NCI-H1105 (cell line): Measurements from ENCODE around the gene SPECC1L.
"Not testable (repeated sequence)": the region's sequence is repeated elsewhere in the genome, so short reads cannot be mapped to it uniquely, and the experiment has no call there.

ENCODE experiments used
- DNase-seq: peaks from one replicate; lab custom pipeline; 2025; lab: John Stamatoyannopoulos, UW

SPECC1L gene

DNA sequence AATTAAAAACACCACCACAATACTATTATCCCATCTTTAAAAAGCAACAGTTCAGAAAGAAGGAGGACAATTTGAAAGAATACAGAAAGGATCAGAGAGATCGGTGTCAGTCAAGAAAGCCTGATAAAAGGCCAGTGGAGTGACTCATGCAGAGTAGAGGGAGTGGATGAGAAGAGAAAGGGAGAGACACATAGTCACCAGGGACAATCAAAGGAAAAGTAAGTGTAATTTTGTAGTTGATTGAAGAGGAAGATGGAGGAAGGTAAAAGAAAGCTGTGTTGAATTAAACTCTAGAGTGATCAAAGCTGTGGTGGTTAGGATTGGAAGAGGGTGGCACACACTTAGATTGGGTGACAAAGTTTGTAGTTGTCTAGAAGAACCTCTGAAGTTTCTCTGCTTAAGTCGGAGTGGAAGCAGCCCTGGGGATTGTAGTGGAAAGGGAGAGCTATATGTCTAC, 14.1 kb downstream of the SPECC1L start:
- DNase-seq = no peak

DNA sequence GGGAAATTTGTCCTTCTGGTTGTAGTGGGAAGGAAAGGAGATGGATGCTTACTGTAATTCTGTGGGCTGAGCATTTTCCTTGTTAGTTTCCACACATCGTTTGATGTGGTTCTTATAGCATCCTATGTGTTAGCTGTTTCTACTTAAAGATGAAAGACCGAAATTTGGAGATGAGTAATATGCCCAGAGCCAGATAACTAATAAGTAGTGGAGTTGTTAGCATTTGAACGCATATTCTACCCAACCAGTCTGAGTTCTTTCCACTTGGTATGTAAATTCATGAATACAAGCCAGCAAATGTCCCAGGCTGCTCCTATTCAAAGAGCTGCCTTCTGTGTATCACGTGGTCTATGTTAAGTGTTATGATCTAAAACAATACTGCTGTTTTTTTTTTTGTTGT, 14.6 kb downstream of the SPECC1L start:
- DNase-seq = no peak

DNA sequence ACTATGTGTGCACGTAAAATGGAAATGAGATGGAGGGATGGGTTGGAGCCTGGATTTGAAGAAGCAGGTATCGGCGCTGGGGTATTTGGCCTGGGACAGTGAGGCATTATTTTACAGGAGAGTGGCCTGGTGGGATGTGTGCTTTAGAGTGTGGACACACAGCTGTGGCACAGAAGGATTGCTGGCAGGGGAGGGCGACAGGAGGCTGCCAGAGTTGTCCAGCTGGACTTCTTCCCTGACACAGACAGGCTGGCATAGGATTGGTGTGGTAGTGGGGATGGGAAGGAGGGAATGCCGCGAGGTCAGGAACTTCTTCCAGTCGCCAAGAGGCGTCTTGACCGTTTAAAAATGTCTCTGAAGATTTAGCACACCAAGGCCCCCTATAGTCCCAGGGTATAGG, 16.6 kb downstream of the SPECC1L start:
- DNase-seq = not testable (repeated sequence)

DNA sequence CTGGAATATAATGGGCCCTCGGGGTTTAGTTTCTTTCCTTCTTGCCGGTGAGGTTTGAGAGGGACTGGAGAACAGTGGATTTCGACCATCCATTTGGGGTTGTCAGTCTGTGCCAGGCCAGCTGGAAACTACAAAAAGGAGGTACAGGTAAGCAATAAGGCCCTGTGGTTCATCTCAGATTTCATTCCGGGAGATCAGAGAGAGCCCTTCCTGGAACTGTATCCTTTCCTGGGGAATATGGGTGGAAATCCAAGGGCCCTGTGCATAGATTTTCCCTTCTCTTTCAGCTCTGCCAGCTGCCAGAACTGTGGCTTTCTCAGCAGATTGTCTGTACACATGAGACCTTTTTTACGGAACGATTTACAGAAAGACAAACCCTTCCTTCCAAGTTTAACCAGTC, 17.2 kb downstream of the SPECC1L start:
- DNase-seq = not testable (repeated sequence)

DNA sequence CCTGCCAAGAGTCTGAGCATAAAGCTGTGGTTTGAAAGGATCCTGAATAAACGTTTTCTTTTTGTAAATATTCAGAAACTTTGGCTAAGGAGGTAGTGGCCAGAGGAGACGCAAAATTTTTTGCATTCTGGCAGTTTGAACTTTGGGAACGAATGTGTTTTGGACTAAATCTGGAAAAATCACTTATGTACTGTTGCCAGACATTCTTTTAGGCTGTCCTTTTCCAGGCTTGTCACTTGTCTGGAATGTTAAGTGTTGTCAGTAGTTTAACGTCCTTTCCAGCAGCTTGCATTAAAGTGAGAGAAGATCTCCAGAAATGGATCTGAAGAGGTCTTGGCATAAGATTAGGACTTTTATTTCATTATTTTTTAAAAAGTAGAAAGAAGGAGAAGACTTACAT, 18.5 kb downstream of the SPECC1L start:
- no peak for DNase-seq

DNA sequence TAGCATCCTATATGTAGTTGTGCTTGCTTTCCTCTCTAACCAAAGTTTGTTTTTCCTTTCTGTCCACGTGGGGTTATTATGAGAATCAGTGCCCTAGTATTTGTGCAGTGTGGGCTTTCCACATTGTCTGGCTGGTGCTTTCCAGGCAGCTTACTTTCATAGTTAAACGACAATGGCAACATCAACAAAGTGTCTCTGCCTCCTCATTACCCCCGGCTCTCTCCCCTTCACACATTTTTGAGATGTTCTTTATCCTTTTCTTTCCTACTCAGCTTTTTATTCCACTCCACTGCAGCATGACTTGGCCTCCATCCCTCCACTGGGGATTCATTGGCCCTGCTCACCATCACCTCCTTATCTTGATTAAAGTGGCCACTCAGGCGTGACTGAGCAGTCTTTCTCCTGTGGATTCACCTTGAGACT, 19.1 kb downstream of the SPECC1L start:
- no peak for DNase-seq

DNA sequence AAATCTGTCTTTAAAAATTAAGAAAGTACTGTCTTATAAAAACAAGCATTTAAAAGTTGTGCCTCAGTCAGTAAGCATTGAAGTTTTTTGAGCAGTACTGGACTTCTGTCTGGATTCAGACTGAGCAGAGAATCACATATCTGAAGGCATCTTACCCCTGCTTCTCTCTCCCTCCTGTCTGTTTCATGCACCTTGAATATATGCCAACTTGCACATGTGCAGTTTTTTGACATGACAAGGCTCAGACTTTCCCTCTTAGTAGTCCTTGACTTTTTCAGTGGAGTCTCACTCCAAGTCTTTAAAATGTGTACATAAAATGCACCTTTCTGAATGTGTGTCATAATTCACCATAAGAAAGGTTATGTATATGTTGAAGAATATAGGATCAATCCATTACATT, 19.8 kb downstream of the SPECC1L start:
- no peak for DNase-seq

DNA sequence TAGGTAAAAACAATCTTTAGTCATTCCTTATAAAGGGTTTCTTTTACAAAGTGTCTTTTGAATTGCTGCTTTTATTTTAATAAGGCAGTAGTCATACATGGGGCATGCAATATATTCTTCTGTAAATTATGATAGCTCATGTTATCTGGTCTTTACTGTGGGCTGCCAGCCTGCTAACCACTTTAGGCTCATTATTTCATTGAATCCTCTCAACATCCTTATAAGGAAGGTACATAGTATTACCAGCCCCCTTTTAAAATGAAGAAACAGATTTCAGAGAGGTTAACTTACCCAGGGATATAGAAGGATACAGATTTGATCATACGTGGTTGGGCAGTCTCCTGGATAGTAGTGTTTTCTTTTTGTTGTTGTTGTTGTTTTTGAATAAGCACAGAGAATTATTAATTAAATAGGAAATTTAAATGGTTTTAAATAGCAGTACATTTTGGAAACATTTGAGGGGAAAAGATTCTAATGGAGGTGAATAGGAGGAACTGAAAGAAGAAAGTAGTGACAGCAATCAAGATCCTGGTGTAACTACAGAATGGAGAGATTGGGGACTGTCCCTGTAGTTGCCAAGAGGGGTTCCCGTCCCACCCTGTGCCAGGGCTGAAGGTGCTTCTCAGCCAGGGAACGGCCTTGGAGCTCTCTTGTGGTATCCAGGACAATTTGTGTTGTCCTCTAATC, 21.0 kb downstream of the SPECC1L start:
- DNase-seq = no peak

DNA sequence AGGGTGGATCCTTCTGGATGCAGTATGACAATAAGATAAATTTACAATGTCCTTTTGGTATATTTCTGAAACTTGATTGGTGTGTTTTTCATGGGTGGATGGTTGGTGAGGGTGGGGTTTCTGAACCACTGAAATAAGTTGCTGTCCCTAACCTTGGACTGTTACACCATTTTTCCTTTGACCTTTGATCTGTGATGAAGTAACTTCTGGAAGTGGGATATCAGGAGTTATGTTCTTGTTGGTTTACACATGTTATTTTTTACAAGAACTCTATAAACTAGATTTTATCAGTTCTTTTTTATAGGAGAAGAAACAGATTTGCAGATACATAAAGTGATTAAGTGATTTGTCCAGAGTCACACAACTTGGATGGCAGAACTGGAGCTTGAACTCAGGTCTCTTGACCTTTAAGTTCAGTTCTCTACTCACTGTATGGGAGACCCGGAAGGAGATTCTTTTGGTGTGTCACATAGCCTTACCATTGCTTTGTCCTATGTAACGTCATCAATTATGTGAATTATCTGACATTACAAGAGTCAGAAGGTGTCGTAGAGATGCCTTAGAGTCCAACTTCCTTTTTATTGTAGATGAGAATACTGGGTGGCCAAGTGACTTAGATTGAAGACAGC, 21.7 kb downstream of the SPECC1L start:
- not testable (repeated sequence) for DNase-seq

DNA sequence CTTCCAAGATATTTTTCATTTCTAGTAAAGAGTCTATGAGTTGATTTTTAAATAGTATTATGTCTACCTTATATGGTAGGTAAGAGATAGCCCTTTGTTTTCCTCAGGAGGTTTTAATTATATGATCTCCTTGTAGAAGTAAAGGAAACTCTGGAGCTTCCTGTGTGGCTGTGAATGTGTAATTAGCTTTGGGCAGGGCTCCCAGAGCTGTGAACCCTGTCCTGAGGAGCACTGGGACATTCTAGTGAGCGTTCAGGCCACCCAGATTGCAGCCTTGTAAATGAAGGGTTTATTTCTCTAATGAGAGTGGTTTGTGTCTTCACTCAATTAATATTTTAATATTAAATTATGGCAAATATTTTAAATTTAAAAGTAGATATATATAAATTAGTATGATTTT, 24.3 kb downstream of the SPECC1L start:
- not testable (repeated sequence) for DNase-seq

DNA sequence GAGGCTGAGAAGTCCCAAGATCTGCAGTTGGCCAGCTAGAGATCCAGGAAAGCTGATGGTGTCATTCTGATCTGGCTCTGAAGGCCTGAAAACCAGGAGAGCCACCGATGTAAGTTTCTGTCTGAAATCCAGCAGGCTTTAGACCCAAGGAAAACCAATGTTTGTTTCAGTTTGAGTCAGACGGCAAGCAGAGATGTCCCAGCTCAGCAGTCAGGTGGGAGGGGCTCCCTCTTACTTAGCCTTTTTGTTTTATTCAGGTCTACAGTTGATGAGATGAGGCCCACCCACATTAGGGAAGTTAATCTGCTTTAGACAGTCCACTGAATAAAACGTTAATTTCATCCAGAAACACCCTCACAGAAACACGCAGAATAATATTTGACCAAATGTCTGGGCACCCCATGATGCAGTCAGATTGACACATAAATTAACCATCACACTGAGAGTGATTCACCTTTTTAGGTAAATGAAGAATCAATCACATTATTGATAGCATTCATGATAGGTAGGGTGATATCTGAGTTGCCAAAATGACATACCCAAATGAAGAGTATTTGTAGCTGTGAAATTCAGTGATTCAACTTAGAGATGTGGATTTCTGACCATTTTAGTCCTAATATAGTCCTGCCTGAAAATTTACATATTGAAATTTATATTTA, 28.0 kb downstream of the SPECC1L start:
- not testable (repeated sequence) for DNase-seq

DNA sequence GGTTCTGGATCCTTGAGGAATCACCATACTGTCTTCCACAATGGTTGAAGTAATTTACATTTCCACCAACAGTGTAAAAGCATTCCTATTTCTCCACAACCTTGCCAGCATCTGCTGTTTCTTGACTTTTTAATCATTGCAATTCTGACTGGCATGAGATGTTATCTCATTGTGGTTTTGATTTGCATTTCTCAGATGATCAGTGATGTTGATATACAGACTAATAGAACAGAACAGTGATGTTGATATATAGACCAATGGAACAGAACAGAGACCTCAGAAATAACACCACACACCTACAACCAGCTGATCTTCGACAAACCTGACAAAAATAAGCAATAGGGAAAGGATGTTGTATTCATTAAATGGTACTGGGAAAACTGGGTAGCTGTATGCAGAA, 29.9 kb downstream of the SPECC1L start:
- not testable (repeated sequence) for DNase-seq

DNA sequence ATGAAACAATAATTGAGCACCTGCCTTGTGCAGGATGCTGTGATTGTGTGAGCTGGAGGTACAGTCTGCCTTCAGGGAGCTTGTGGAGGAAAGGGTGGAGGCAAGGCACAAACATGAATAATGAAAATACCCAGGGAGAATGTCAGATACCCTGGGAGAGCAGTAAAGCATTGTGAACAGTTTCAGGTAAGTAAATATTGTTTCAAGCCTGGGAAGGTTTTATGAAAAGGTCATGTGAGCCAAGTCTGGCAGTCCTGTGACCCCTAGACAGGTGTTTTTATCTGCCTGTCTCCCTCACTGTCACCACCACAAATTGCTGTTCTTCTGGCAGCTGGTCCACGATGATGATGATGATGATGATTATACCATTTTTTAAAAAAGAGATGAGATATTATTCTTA, 32.0 kb downstream of the SPECC1L start:
- no peak for DNase-seq

DNA sequence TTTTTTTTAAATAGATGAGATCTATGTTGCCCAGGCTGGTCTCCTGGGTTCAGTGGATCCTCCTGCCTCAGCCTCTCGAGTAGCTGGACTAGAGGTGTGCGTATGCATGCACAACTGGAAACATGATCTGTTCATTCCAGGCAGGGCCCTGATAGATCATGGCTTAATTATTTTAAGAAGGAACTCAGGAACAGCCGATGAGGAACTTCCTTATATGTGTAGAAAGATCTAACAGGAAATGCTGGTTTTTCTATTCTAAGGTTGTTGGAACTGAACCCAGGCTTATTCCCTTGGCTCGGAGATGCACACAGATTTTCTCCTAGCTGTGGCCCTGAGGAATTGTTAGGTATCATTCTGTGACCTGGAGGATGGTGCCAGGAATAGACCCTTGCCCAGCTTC, 32.4 kb downstream of the SPECC1L start:
- no peak for DNase-seq

DNA sequence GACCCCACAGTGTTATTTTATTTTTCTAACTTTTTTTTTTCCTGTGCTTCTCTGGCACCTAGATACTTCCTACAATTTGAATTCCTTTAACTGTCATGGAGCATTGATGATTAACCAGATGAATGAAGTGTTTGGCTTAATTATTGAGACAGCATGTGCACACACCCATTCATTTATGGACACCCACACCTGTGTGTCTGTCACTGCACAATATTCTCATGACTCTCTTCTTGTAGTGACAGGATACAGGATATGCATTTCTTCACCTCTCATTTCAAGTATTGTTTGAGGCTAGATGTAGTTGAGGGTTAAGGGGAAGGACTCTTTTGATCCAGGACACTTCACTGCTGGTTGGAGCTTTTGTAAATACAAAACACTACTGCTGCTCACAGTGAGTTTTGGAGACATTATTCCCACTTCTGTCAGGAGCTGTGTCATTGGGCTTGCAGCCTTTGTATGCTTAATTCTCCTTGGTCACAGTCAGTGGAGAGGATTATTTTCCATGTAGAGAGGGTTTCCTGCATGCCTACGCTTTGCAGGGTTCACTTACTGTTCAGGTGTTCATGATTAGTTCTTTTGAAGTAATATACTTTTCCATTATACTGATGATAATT, 33.5 kb downstream of the SPECC1L start:
- no peak for DNase-seq

DNA sequence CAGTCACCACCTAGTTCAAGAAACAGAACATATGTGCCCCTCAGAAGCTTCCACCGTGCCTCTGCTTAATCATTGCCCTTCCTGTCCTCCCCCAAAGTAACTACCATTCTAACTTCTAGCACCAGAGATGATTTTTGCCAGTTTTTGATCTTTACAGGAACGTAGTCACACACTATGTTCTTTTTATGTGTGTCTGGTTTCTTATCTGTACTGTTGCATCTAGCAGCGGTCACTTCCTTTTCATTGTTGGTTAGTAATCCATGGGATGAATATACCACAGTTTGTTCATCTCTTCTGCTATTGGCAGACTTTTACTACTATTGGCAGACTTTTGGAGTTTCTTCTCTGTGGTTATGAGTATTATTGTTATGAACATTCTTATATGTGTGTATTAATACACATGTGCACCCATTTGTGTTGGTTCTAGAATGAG, 34.6 kb downstream of the SPECC1L start:
- no peak for DNase-seq

DNA sequence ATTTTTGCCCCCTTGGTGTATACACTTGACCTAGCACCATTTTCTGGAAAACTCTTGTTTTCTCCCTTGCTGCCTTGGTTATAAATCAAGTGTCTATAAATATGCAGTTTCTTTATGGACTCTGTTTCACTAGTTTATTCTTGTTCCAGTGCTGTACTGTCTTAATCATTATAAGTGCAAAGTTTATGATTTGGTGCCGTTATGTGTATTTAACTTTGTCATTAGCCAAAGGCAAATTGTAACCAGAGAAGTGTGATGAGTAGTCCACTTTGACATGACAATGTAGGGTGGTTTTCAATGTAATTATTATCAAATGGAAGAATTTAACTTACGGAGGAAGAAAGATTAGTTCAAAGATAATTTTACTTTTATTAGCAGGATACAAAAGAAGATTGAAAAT, 40.3 kb downstream of the SPECC1L start:
- DNase-seq = no peak

DNA sequence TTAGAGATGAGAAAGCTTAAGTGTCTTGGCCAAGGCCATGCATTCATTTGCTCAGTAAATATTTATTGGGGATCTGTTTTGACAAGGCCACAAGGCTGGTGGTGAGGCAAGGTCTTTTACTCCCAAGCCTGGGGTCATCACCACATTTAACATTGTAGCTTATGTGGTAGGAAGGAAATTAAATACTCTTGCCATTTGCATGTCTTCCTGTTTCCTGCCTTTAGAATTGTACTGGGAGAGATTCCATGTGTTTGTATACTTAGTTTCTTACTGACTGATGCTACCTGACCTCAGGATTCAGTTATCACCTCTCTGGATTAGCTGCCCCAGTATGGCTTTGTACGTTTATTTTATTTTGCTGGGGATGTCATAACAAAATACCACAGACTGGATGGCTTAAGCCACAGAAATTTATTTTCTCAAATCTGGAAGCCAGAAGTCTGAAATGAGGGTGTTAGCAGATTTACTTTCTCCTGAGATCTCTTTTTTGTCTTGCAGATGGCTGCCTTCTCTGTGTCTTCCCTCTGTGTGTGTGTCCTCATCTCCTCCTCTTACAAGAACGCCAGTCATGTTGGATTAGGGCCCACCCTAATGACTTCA, 44.8 kb downstream of the SPECC1L start:
- DNase-seq = peak; percentile 53

DNA sequence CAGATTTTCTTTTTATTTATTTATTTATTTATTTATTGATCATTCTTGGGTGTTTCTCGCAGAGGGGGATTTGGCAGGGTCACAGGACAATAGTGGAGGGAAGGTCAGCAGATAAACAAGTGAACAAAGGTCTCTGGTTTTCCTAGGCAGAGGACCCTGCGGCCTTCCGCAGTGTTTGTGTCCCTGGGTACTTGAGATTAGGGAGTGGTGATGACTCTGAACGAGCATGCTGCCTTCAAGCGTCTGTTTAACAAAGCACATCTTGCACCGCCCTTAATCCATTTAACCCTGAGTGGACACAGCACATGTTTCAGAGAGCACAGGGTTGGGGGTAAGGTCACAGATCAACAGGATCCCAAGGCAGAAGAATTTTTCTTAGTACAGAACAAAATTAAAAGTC, 45.6 kb downstream of the SPECC1L start:
- not testable (repeated sequence) for DNase-seq

DNA sequence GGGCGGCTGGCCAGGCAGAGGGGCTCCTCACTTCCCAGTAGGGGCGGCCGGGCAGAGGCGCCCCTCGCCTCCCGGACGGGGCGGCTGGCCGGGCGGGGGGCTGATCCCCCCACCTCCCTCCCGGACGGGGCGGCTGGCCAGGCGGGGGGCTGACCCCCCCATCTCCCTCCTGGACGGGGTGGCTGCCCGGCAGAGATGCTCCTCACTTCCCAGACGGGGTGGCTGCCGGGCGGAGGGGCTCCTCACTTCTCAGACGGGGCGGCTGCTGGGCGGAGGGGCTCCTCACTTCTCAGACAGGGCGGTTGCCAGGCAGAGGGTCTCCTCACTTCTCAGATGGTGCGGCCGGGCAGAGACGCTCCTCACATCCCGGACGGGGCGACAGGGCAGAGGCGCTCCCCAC, 46.9 kb downstream of the SPECC1L start:
- not testable (repeated sequence) for DNase-seq

DNA sequence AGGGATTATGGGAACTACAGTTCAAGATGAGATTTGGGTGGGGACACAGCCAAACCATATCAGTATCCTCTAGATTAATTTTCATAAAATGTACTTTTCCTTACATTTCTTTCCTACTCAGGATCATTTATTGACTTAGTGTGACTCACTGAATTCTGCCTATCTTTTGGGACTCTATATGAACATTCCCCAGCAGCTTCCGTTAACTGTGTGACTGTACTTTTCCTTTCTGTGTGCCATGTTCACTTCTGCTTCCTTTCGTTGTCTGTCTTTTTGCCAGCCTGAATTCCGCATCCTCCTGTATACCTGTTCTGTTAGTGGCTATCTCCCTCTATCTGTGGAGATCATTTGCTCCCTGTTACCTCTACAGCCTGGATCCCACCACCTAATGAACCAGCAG, 48.8 kb downstream of the SPECC1L start:
- DNase-seq = no peak

DNA sequence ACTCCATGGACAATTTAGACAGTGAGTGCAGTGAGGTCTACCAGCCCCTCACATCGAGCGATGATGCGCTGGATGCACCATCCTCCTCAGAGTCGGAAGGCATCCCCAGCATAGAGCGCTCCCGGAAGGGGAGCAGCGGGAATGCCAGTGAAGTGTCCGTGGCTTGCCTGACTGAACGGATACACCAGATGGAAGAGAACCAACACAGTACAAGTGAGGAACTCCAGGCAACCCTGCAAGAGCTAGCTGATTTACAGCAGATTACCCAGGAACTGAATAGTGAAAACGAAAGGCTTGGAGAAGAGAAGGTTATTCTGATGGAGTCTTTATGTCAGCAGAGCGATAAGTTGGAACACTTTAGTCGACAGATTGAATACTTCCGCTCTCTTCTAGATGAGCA, 51.4 kb downstream of the SPECC1L start:
- no peak for DNase-seq
